Hematopoietic multipotent progenitor cell treated with erythropoietin and hydrocortisone succinate and interleukin-3 and kit ligand, for 8 days (in vitro differentiated cells): ENCODE results near the gene PPP1R14C.

Source experiments
- DNase-seq: peaks from one replicate; pipeline ENCODE4 v3.0.0-alpha.2; 2015

PPP1R14C gene

DNA sequence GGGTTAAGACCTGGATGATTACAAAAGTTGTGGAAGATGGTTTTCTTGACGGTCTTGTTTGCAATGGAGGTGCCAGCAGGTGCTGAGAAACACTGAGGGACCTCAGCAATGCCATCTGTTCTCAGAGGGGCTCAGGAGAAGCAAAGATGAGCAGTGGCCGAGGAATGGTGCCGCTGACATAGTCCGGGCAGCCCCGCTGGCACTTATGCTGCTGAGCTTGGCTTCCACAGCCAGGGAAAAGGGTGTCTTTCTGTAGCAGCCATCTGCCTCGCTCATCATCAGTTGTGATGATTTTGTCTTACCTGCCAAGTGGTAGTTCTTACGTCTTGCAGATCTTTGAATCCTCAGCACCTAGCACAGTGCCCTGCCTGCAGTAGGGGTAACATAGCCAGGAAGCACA lies 55.7 kb downstream of the PPP1R14C start:
- no peak for DNase-seq

DNA sequence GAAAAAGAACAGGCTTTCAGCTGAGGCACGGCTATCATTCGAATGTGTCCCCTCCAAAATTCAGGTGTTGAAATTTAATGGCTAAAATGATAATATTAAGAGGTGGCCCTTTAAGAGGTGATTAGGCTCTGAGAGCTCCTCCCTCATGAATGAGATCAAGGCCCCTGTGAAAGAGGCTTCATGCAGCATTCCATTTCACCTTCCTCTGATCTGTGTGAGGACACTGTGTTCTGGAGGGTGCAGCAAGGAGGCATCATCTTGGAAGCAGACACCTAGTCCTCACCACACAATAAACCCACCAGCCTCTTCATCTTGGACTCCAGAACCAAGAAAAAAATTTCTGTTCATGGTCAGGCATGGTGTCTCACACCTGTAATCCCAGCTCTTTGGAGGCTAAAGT lies 56.4 kb downstream of the PPP1R14C start:
- no peak for DNase-seq

GRCh38 chr6:150200428-150201100 lies 57.7 kb downstream of the PPP1R14C start:
- DNase-seq: no peak

DNA sequence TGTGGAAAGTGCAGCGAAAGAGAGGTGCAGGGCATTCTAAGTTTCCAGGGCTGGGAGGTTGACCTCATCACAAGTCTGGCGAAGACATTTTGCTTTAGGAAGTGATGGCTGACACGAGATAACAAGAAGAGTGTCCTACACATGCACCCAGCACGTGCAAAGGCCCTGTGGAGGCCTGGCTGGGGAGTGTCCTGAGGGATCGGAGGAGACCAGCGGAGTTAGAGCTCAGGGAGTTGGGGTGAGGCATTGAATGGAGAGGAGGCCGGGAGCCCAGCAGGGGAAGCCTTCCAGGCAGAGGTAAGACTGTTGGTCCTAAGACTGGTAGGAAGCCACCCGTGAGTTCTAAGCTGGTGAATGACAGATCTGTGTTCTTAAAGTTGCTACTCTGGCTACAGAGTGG lies 58.4 kb downstream of the PPP1R14C start:
- DNase-seq: no peak

DNA sequence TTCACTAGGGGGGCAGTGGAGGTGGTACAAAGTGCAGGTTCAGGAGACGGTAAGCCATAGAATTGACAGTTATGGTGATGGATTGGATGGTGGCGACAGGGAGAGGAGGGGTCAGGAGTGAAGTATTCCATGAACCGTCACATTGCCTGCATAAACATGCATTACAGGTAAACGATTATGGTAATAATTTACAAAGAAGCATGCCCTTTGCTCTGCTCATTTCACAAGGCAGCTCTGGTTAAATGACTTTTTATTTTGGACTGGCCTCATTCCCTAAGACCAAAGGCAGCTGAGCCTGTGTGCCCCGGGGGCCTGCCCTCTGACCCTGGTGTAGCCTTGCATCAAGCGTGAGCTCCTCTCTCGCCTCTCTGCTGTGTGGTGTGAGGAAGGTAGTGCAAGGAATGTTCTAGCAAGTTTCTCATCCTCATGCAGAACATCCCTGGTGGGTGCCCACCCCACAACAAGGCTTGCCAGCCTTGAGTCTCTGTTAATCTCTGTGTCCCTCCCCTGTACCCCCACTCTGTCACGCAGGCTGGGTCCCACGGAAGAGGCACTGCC lies 59.0 kb downstream of the PPP1R14C start:
- DNase-seq: no peak

GRCh38 chr6:150202404-150202803 lies 59.6 kb downstream of the PPP1R14C start:
- DNase-seq: no peak

GRCh38 chr6:150202934-150203333 lies 60.1 kb downstream of the PPP1R14C start:
- DNase-seq: no peak

GRCh38 chr6:150203378-150203777 lies 60.5 kb downstream of the PPP1R14C start:
- no peak for DNase-seq

DNA sequence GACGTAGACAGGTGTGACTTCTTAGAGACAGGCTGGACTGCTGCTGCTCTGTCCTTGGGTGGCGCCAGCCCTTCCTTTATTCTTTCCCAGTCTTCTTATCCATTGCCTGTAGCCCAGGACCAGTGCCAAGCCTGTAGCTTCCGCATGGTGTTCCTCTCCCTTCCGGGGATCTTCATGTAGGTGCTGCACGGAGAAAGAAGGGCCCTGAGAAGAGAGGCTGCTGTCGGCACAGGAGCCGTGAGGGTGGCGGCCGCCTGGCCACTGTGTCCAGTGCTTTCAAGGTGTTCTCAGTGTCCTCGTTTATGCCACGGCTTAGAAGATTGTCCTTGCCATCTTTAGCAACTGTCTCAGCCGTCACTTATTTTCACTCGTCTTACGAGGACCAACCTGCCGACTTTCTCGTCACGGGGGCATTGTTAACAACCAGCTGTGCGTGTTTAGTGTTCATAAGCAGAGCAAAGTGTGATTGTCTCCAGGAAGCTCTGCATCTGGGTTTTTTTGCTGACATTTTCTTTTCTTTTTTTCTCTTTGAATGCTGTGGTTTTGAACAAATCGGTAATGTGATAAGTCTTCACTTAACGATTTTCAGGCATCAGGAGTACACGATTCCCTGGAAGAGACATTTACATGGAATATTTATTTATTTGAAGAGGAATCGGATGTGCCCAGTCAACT lies 61.2 kb downstream of the PPP1R14C start:
- no peak for DNase-seq

- DNase-seq: peak; percentile 30
Measured at GRCh38 chr6:150204705-150205472, 62.0 kb downstream of the PPP1R14C start.

DNA sequence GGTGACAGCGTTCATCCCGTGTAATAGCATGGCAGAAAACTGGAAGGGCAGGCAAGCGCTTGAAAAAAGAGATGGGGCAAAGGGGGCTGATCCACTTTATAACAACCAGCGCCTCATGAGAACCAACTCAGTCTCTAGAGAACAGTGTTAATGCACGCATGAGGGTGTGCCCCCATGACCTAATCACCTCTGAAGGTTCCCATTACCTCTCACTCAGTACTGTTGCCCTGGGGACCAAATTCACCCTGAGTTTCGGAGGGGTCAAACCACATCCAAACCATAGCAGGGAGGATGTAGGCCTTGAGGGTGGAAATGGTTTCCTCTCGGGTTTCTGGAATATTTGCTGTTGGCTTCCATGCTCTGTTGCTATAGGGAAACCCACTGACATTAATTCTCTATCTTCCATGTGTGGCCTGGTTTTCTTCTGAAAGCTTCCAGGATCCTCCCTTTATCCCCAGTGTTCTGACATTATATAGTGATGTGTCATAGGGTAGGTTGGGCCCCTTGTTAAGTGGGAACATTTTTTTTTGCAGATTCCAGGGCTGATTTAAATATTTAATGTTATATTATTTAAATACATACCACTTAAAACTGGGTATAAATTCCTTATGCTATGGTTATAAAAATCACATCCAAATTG lies 65.2 kb downstream of the PPP1R14C start:
- DNase-seq: no peak

- DNase-seq: no peak
Measured at GRCh38 chr6:150208611-150209352, 65.9 kb downstream of the PPP1R14C start.

DNA sequence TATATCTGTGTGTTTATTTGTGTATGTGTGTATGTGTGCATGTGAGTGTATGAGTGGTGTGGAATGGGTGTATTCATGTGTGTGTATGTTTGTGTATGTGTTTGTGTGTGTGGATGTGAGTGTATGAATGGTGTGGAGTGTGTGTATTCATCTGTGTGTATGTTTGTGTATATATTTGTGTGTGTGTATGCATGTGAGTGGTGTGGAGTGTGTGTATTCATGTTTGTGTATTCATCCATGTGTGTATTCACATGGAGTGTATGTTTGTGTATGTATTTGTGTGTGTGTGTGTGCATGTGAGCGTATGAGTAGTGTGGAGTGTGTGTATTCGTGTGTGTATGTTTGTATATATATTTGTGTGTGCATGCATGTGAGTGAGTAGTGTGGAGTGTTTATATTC lies 66.6 kb downstream of the PPP1R14C start:
- no peak for DNase-seq

DNA sequence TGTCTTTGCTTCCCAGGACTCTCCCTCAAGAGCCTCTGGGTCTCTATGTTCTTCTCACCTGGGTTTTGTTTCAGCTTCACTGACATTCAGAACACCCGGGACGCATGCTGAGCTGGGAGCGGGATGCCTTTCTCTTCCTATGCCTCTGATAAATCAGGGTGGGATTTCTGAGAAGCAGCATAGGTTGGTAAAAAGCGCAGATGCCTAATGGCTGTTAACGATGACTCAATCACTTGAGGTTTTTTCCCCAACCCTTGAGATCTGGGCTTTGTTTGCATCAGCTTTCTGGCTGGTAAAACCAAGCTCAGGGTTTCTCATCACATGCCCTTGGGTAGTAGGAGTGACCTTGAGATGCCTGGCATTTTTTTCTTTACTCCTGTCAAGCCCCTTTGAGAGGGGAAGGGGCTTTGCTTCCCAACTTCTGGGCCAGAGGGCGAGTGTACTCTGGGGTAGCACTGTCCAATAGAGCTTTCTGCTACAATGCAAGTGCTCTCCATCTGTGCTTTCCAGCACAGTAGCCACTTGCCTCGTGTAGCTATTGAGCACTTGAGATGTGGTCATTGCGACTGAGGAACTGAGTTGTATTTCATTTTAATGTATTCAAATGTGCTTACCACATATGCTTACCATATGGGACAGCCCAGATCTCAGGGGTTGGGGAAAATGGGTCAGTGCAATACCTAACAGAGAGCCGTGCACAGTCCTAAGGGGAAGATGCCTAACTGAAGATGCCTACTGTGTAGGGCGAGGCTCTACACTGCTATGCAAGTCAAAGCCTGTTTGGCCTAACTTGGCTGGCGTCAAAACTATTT lies 69.1 kb downstream of the PPP1R14C start:
- no peak for DNase-seq

DNA sequence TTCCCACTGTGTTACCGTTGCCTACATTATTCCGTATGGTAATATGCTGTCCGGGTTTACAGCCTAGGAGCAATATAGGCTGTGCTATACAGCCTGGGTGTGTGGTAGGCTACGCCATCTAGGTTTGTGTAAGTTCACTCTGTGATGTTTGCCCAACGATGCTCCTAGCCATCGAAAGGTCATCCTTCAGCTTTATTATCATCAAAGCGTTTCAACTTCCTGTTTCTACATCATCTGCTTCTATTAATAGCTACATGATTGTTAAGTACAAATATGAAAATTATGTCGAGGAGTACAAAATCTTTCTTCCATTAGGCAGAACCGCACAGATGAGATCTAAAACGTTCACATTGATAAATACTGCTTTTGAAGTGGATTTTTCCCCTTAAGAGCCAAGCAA lies 69.9 kb downstream of the PPP1R14C start:
- DNase-seq: no peak

GRCh38 chr6:150213301-150213700 lies 70.5 kb downstream of the PPP1R14C start:
- DNase-seq: no peak

DNA sequence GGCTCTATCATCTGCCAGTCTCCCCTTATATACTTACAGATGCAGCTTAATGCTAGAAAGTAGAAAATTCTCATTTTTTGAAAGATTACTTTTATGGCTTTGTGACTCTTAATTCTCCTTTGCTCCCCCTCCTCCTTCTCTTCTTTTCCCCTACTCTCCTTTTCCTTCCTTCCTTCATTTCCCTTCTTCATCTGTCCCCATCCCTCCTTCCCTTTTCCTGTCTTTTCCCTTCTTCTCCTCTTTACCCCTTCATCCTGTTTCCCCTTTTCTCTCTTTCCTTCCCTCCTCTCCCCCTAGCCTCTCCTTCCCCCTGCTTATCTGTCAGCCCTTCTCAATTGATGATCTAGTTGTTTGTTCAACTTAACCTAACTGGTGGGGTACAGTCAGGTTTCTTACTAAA lies 71.5 kb downstream of the PPP1R14C start:
- DNase-seq: no peak

DNA sequence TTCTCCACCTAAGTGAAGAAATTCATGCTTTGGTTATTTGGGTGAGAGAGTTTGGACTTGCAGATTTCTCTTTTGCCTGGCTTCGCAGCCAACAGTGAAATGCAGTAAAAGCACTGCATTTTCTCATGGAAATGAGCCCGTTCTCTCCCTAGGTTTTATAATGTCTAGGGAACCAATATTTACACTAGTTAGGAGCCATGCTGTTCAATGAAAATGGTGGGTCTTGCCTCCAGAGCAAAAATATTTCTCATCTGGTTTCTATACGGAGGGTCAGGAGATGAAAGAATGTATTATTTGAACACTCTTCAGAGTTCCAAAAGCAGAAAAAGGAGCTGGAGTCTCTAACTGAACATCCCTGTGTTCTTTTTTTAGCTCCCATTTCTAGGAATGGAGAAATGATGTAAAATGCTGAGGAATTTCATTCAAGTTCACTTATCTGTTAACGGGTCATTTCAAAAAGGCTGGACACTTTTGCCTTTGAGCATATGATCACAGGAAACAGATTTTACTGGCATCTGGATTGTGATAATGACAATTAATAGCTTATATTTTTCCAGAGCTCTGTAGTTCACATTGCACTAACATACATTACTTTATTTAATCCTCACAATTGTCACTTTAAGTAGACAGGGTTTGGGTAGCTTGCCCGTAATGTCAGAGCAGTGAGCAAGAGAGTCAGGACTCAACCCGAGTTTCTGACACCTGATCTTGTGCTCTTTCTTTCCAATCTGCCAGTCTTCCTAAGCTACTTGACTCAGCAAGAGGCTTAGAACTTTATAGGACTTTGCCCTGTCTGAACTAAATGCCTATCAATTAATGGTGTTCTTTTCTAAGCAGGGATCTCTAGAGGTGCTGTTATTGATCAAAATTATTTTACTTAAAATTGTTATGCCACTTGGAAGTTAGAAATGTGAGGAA lies 78.0 kb downstream of the PPP1R14C start:
- DNase-seq: no peak

- no peak for DNase-seq
Measured at GRCh38 chr6:150224820-150225219, 82.0 kb downstream of the PPP1R14C start.

DNA sequence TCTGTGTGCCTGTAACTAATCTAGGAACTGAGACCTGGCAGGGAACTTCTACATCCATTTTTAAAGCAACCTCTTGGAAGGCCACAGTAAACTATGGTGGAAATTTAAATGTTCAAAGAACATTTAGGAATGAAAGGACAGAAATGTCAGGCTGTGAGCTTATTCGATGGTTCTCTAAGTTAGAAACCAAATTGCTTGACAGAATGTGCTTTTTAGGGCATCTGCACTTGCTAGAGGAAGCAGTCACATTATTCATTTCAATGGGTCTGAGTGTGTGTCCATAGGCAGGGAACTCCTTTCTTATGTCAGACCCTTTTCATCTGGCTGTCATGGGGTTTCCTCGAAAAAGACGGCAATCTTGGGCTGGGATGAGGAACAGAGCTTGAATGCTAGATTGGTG lies 84.4 kb downstream of the PPP1R14C start:
- no peak for DNase-seq
